SK-N-SH treated with all-trans-retinoic acid at 6 μM for 48 hours (cell line): Measurements from ENCODE around the gene PROZ.

Source experiments
- CREB5 ChIP-seq: fragments of 250-450 bp; sonication (Bioruptor Pico); IDR thresholded peaks from 2 replicates; pipeline ENCODE4 v1.5.1; 2020; ENCODE audit warnings: low read depth, mild to moderate bottlenecking, moderate library complexity
- OSR1 ChIP-seq: fragments of 250-450 bp; sonication (Bioruptor Pico); IDR thresholded peaks from 2 replicates; pipeline ENCODE4 v1.8.0; 2022; ENCODE audit warnings: moderate library complexity, mild to moderate bottlenecking, inconsistent platforms
- RARB ChIP-seq: fragments of 250-450 bp; sonication (Bioruptor Pico); IDR thresholded peaks from 2 replicates; pipeline ENCODE4 v1.8.0; 2021; ENCODE audit warnings: mild to moderate bottlenecking, moderate library complexity
- TSHZ2 ChIP-seq: fragments of 250-450 bp; sonication (Bioruptor Pico); IDR thresholded peaks from 2 replicates; pipeline ENCODE4 v1.5.0; 2020; ENCODE audit warnings: mild to moderate bottlenecking, moderate library complexity
- ZFP3 ChIP-seq: fragments of 250-450 bp; sonication (Bioruptor Pico); IDR thresholded peaks from 2 replicates; pipeline ENCODE4 v1.5.0; 2020; ENCODE audit warnings: mild to moderate bottlenecking, moderate library complexity
- TF ChIP-seq, protein P1 (sequence below): fragments of 250-450 bp; sonication (Bioruptor Pico); IDR thresholded peaks from 2 replicates; pipeline ENCODE4 v1.5.1; 2021; ENCODE audit warnings: mild to moderate bottlenecking, moderate library complexity
- TF ChIP-seq, protein P2 (sequence below): fragments of 250-450 bp; sonication (Bioruptor Pico); IDR thresholded peaks from 2 replicates; pipeline ENCODE4 v1.8.0; 2020; ENCODE audit warnings: mild to moderate bottlenecking, moderate library complexity, borderline replicate concordance

DNA sequence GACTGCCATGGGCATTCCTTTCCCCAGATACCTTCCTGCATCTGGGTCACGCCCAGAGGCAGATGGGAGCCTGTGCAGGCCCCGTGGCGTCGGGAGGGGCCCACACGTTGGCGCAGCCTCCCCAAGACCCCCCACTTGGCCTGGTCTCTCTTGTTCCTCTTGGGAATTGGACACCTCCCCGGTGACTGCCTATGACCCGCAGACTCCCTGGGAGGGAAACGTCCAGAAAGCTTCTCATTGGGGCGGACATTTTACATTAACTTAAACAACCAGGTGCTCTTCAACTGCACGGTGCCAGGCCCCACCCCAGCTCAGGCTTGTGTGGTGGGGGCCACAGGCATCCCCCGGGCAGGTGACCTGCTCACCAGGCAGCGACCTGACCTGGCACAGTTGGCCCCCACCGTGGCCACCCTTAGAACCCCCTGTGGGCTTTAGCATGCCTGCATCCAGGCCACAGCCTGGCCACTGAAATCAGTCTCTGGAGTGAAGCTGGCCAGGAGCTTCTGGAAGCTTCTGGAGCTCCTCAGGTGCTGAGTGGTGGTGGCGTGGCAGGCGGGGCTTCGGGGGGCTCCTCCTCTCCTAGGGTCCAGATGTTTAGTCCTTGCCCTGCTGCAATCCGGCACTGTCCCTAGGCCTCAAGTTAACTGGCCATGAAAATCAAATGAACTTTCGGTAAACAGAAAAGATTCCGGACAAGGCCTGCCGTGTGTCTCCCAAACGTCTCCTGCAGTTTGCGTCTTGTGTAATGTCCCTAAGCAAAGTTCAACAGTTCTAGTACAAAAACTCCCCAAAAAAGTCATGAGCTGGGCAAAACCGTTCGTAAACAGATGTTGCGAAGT is 8.5 kb upstream of the PROZ start:
- TF ChIP-seq, protein P1, sequence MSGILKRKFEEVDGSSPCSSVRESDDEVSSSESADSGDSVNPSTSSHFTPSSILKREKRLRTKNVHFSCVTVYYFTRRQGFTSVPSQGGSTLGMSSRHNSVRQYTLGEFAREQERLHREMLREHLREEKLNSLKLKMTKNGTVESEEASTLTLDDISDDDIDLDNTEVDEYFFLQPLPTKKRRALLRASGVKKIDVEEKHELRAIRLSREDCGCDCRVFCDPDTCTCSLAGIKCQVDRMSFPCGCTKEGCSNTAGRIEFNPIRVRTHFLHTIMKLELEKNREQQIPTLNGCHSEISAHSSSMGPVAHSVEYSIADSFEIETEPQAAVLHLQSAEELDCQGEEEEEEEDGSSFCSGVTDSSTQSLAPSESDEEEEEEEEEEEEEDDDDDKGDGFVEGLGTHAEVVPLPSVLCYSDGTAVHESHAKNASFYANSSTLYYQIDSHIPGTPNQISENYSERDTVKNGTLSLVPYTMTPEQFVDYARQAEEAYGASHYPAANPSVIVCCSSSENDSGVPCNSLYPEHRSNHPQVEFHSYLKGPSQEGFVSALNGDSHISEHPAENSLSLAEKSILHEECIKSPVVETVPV (CRISPR knock-in tag) = no peak
- TF ChIP-seq OSR1 (CRISPR knock-in tag) (no peak), ZFP3 (no peak), RARB (no peak), CREB5 (CRISPR knock-in tag) (no peak), TSHZ2 (CRISPR knock-in tag) (no peak)
- TF ChIP-seq, protein P2, sequence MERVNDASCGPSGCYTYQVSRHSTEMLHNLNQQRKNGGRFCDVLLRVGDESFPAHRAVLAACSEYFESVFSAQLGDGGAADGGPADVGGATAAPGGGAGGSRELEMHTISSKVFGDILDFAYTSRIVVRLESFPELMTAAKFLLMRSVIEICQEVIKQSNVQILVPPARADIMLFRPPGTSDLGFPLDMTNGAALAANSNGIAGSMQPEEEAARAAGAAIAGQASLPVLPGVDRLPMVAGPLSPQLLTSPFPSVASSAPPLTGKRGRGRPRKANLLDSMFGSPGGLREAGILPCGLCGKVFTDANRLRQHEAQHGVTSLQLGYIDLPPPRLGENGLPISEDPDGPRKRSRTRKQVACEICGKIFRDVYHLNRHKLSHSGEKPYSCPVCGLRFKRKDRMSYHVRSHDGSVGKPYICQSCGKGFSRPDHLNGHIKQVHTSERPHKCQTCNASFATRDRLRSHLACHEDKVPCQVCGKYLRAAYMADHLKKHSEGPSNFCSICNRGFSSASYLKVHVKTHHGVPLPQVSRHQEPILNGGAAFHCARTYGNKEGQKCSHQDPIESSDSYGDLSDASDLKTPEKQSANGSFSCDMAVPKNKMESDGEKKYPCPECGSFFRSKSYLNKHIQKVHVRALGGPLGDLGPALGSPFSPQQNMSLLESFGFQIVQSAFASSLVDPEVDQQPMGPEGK (CRISPR knock-in tag) = no peak
